Myocyte (in vitro differentiated cells): ENCODE data around the gene ZNF541. TPM values are rescaled to one million over a fixed set of nuclear protein-coding genes. Genes with fewer than 3 reads are reported as not detected.
A peak's percentile ranks its signal among the peaks of the same experiment; 100 is the strongest.
"Not testable (repeated sequence)": the region's sequence is repeated elsewhere in the genome, so short reads cannot be mapped to it uniquely, and the experiment has no call there.

ENCODE experiments used
- DNase-seq: peaks from one replicate; pipeline ENCODE4 v3.0.0-alpha.2; 2012; ENCODE audit warnings: low read depth
- total RNA-seq: library from RNA; depleted of rRNA; stranded (reverse); fragments of >200 nt; gene quantifications from 2 replicates; pipeline ENCODE4 v1.2.3, GENCODE V29; 2014

The ZNF541 gene
- total RNA-seq, 1 donor from 2014 or later, result 0.08 TPM

GRCh38 chr19:47599671-47600245 lies 26.8 kb upstream of the ZNF541 start:
- not testable (repeated sequence) for DNase-seq

GRCh38 chr19:47598407-47599349 lies 25.7 kb upstream of the ZNF541 start:
- peak; percentile 91 for DNase-seq

- no peak for DNase-seq
These were observed 23.0 kb upstream of the ZNF541 start for GRCh38 chr19:47595944-47596343.

GRCh38 chr19:47593860-47594259 lies 20.9 kb upstream of the ZNF541 start:
- DNase-seq, result no peak

GRCh38 chr19:47589824-47590223 lies 16.9 kb upstream of the ZNF541 start:
- no peak for DNase-seq

GRCh38 chr19:47587295-47587694 lies 14.3 kb upstream of the ZNF541 start:
- DNase-seq, result no peak

GRCh38 chr19:47583161-47583560 lies 10.2 kb upstream of the ZNF541 start:
- DNase-seq, result not testable (repeated sequence)

DNA sequence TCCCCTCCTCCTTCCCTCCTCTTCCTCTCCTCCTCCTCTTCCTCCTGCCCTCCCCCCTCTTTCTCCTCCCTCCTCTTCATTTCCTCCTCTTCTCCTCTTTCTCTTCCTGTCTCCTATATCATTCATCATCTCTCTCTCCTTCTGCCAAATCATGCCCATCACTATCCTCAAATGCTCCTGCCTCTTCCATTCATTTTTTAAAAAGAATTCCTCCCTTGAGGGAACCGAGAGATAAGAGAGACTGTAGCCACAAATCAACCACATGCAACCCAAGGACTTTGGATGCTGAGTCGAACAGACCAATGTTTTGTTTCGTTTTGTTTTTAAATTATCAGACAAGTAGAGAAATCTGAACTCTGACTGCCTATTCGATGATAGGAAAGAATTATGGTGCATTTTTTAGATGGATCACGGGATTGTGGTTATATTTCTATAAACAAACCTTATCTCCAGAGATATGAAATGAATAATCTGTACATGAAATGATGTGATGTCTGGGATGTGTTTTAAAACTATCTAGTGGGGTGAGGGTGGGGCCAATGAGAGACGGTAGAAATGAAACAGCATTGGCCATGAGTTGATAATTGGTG lies 9.5 kb upstream of the ZNF541 start:
- no peak for DNase-seq

DNA sequence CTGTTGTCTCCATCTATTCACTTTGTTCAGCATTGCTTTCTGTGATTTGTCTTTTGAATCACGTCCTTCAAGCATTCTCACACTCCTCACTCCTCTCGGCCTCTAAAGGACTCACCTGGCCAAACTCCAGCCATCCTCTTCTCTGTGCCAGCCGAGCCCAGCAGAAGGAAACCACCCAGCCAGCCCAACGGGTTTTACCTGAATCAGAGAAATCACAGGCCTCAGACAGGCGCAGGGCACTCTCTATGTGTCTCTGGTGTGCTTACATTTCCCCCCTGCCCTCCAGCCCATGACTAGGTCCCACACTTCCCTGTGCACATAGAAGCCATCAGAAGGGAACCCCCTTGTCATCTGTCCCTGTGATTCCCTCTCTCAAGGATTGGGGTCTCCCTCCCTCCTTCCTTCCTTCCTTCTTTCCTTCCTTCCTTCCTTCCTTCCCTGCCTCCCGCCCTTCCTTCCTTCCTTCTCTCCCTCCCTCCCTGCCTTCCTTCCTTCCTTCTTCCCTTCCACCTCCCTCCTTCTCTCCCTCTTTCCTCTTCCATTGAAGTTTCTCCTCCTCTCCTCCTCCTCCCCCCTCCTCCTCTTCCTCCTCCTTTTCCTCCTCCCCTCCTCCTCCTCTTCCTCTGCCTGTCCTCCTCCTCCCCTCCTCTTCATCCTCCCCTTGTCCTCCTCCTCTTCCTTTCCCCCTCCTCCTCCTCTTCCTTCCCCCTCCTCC lies 8.8 kb upstream of the ZNF541 start:
- no peak for DNase-seq

- DNase-seq, result no peak
These were observed 7.4 kb upstream of the ZNF541 start for GRCh38 chr19:47580397-47580796.

- no peak for DNase-seq
These were observed 313 bp downstream of the ZNF541 start for GRCh38 chr19:47572635-47573034.

DNA sequence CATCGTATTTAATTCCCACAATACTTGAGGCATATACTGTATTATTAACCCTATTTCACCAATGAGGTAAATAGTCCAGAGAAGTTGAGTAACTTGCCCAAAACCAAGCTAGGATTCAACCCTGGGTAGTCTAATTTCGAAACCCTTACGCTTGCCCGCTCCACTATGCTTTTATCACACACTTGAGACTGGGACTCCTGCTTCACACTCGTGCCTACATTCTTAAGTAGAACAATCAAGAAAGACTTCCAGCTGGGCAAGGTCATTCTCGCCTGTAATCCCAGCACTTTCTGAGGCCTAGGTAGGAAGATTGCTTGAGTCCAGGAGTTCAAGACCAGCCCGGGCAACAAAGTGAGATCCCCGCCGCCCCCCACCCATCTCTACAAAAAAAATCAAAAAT lies 3.6 kb downstream of the ZNF541 start:
- no peak for DNase-seq

GRCh38 chr19:47564081-47564480 lies 8.9 kb downstream of the ZNF541 start:
- no peak for DNase-seq

- peak; percentile 39 for DNase-seq
These were observed 11.4 kb downstream of the ZNF541 start for GRCh38 chr19:47561440-47562057.

GRCh38 chr19:47560999-47561398 lies 11.9 kb downstream of the ZNF541 start:
- no peak for DNase-seq

GRCh38 chr19:47550129-47550528 lies 22.8 kb downstream of the ZNF541 start:
- DNase-seq, result no peak

- no peak for DNase-seq
These were observed 23.6 kb downstream of the ZNF541 start for GRCh38 chr19:47549261-47549862.

GRCh38 chr19:47547199-47547598 lies 25.7 kb downstream of the ZNF541 start:
- DNase-seq, result no peak

- DNase-seq, result no peak
These were observed 27.6 kb downstream of the ZNF541 start for GRCh38 chr19:47545061-47545948.

DNA sequence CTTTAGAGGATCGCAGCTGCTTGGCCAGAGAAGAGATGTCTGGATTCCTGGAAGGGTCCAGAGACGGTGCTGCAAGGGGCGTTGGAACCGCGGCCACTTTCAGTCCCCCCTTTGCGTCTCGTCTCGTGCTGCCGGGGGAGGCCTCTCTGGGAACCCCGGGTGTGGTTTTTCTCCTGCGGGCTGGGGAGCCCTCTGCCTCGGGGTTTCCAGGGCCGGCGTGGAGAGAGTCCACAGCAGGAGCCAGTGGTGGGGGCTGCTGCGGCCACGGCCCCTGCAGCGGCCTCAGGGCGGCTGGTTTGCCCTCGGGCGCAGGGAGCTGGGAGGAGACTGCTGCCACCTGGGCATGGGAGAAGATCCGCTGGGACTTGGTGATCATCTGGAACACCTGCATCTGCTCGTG lies 28.5 kb downstream of the ZNF541 start:
- no peak for DNase-seq
